ENCODE measurements around the gene UNC119.

DNA sequence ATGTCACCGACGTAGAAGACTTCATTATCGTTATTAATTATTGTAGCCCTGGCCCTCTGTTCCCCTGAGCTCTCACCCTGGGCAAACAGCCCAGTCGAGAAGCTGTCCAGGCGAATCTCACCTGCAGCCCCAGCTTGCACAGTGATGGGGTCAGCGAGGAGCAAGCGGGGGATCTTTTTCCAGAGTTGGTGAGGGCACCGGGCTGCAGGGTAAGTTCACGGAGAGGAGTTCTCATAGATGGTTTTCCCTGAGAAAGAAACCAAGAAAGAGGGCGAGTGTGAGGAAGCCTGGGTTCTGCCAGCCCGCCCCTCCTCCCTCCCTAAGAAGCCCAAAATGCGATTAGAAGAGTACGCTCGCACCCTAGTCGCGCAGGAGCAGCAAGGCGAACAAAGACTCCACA is 46.0 kb upstream of the UNC119 start:
- TF ChIP-seq, protein P1, sequence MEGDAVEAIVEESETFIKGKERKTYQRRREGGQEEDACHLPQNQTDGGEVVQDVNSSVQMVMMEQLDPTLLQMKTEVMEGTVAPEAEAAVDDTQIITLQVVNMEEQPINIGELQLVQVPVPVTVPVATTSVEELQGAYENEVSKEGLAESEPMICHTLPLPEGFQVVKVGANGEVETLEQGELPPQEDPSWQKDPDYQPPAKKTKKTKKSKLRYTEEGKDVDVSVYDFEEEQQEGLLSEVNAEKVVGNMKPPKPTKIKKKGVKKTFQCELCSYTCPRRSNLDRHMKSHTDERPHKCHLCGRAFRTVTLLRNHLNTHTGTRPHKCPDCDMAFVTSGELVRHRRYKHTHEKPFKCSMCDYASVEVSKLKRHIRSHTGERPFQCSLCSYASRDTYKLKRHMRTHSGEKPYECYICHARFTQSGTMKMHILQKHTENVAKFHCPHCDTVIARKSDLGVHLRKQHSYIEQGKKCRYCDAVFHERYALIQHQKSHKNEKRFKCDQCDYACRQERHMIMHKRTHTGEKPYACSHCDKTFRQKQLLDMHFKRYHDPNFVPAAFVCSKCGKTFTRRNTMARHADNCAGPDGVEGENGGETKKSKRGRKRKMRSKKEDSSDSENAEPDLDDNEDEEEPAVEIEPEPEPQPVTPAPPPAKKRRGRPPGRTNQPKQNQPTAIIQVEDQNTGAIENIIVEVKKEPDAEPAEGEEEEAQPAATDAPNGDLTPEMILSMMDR (IDR thresholded peaks at IDR 0.05): no peak
- TF ChIP-seq EP300 (IDR thresholded peaks at IDR 0.05): no peak

Measured in stomach (tissue), 4 donors.